H1 (cell line): Measurements from ENCODE around the gene APP. TPM values are rescaled to one million over a fixed set of nuclear protein-coding genes. Genes with fewer than 3 reads are reported as not detected.

Source experiments
- CTCF ChIA-PET: fragments of 300-600 bp; sonication (Branson Sonifier 250); formaldehyde crosslinking; loops from one replicate; lab custom pipeline; 2021; ENCODE audit not compliant: partially characterized antibody; lab: Charles Lee
- POLR2A ChIA-PET: fragments of 300-600 bp; sonication (Branson Sonifier 250); formaldehyde crosslinking; loops from one replicate; lab custom pipeline; 2021; ENCODE audit warnings: inconsistent platforms; ENCODE audit not compliant: partially characterized antibody; lab: Charles Lee
- DNase-seq, 2 experiments: peaks; one replicate each; pipeline versions ENCODE4 v3.0.0 to v3.0.0-alpha.2; 2010 to 2022; ENCODE audit warnings: low spot score in 2 of 2, low read depth in 1 of 2, mixed read lengths in 1 of 2
- FAIRE-seq: peaks from 2 replicates; lab custom pipeline; 2011; peaks lifted over from hg19 to GRCh38; lab: Jason Lieb, UNC
- H2AFZ ChIP-seq: 2 replicates; pipeline ENCODE4 v1.8.1; 2012; ENCODE audit warnings: low read length, inconsistent platforms
- H2AK5ac ChIP-seq: 2 replicates; pipeline ENCODE4 v1.6.1; 2013; ENCODE audit warnings: low read depth, low read length
- H2BK120ac ChIP-seq: replicated peaks from 2 replicates; pipeline ENCODE3; 2013; ENCODE audit warnings: low read depth, low read length, inconsistent platforms
- H2BK12ac ChIP-seq: 2 replicates; pipeline ENCODE4 v1.6.1; 2013; ENCODE audit warnings: low read depth, low read length
- H2BK15ac ChIP-seq: 2 replicates; pipeline ENCODE4 v1.6.1; 2013; ENCODE audit warnings: low read length
- H2BK20ac ChIP-seq: 2 replicates; pipeline ENCODE4 v1.6.1; 2013; ENCODE audit warnings: low read length
- H2BK5ac ChIP-seq: 2 replicates; pipeline ENCODE4 v1.6.1; 2013; ENCODE audit warnings: low read depth, low read length
- H3K14ac ChIP-seq: 2 replicates; pipeline ENCODE4 v1.6.1; 2013; ENCODE audit warnings: inconsistent platforms; ENCODE audit not compliant: insufficient read length
- H3K18ac ChIP-seq: 2 replicates; pipeline ENCODE4 v1.6.1; 2013; ENCODE audit warnings: low read length; ENCODE audit errors: extremely low read depth
- H3K23ac ChIP-seq: 2 replicates; pipeline ENCODE4 v1.6.1; 2013; ENCODE audit warnings: inconsistent platforms; ENCODE audit not compliant: insufficient read length
- H3K23me2 ChIP-seq: 2 replicates; pipeline ENCODE4 v1.6.1; 2013; ENCODE audit warnings: low read depth, low read length
- H3K27ac ChIP-seq: 2 replicates; pipeline ENCODE4 v1.6.1; 2011; ENCODE audit warnings: low read depth, low read length, inconsistent platforms
- H3K27me3 ChIP-seq, 4 experiments: replicated peaks in 1 of 4; 1 replicate in 1 of 4; 2 replicates in 3 of 4; pipeline versions ENCODE4 v1.6.1 to v1.8.1; 2011 to 2013; ENCODE audit warnings: low read length in 3 of 4, mild to moderate bottlenecking in 3 of 4, inconsistent platforms in 2 of 4, mixed read lengths in 2 of 4, moderate library complexity in 1 of 4; ENCODE audit not compliant: control insufficient read depth in 3 of 4, insufficient read depth in 3 of 4; ENCODE audit errors: extremely low read depth in 1 of 4
- H3K36me3 ChIP-seq, 4 experiments: 2 replicates each; pipeline versions ENCODE4 v1.6.1 to v1.8.1; 2011 to 2013; ENCODE audit warnings: mild to moderate bottlenecking in 4 of 4, low read length in 3 of 4, moderate library complexity in 2 of 4, control low read depth in 1 of 4, inconsistent platforms in 1 of 4; ENCODE audit not compliant: insufficient read depth in 4 of 4, control insufficient read depth in 2 of 4
- H3K4ac ChIP-seq: replicated peaks from 2 replicates; pipeline ENCODE3; 2013; ENCODE audit warnings: low read length, low read depth, mixed read lengths, inconsistent platforms; ENCODE audit not compliant: insufficient read length
- H3K4me1 ChIP-seq, 4 experiments: replicated peaks in 1 of 4; 1 replicate in 1 of 4; 2 replicates in 3 of 4; pipeline versions ENCODE4 v1.6.1 to v1.8.1; 2011 to 2013; ENCODE audit warnings: low read length in 3 of 4, inconsistent platforms in 2 of 4, mixed read lengths in 1 of 4; ENCODE audit not compliant: insufficient read depth in 4 of 4, control insufficient read depth in 3 of 4
- H3K4me2 ChIP-seq, 2 experiments: 2 replicates each; pipeline versions ENCODE4 v1.6.1 to v1.8.1; 2011 to 2013; ENCODE audit warnings: low read depth in 2 of 2, low read length in 2 of 2, control low read depth in 1 of 2, inconsistent platforms in 1 of 2, mild to moderate bottlenecking in 1 of 2; ENCODE audit not compliant: insufficient read depth in 1 of 2
- H3K4me3 ChIP-seq, 4 experiments: fragments of 200-600, 300-600 bp in 1 of 4; sonication (generic), shearing (Covaris generic), sonication (Bioruptor Twin) in 1 of 4; 2 replicates each; pipeline versions ENCODE4 v1.5.1 to v1.8.1; 2011 to 2016; ENCODE audit warnings: low read length in 4 of 4, low read depth in 3 of 4, control low read depth in 2 of 4, inconsistent platforms in 2 of 4, mild to moderate bottlenecking in 2 of 4, mixed read lengths in 1 of 4, moderate library complexity in 1 of 4; ENCODE audit not compliant: insufficient read depth in 2 of 4; ENCODE audit errors: extremely low read depth in 1 of 4
- H3K56ac ChIP-seq: replicated peaks from 2 replicates; pipeline ENCODE3; 2013; ENCODE audit warnings: low read depth, mild to moderate bottlenecking, mixed read lengths, low read length, inconsistent platforms; ENCODE audit not compliant: insufficient read length
- H3K79me1 ChIP-seq: 2 replicates; pipeline ENCODE4 v1.6.1; 2013; ENCODE audit warnings: low read depth, low read length, control low read depth
- H3K79me2 ChIP-seq, 2 experiments: 2 replicates each; pipeline versions ENCODE4 v1.6.1 to v1.8.1; 2012 to 2013; ENCODE audit warnings: low read length in 2 of 2, mild to moderate bottlenecking in 2 of 2, inconsistent platforms in 1 of 2; ENCODE audit not compliant: insufficient read depth in 2 of 2, control insufficient read depth in 1 of 2
- H3K9ac ChIP-seq, 4 experiments: replicated peaks in 1 of 4; 1 replicate in 1 of 4; 2 replicates in 3 of 4; pipeline versions ENCODE4 v1.6.1 to v1.8.1; 2011 to 2013; ENCODE audit warnings: low read depth in 3 of 4, low read length in 3 of 4, control low read depth in 2 of 4, mild to moderate bottlenecking in 2 of 4, moderate library complexity in 2 of 4, inconsistent platforms in 1 of 4; ENCODE audit errors: extremely low read depth in 1 of 4
- H3K9me3 ChIP-seq, 2 experiments: 2 replicates each; pipeline versions ENCODE4 v1.6.1 to v1.8.1; 2012 to 2013; ENCODE audit warnings: mild to moderate bottlenecking in 2 of 2, moderate library complexity in 2 of 2, control low read depth in 1 of 2, inconsistent platforms in 1 of 2, low read depth in 1 of 2, low read length in 1 of 2, mixed read lengths in 1 of 2; ENCODE audit not compliant: insufficient read depth in 2 of 2
- H4K20me1 ChIP-seq, 2 experiments: replicated peaks in 1 of 2; 2 replicates each; pipeline versions ENCODE3 to v1.8.1; 2011 to 2013; ENCODE audit warnings: inconsistent platforms in 2 of 2, low read length in 2 of 2, mild to moderate bottlenecking in 1 of 2; ENCODE audit not compliant: insufficient read depth in 2 of 2, control insufficient read depth in 1 of 2
- H4K5ac ChIP-seq: 2 replicates; pipeline ENCODE4 v1.6.1; 2013; ENCODE audit warnings: low read length, low read depth, mixed read lengths, inconsistent platforms; ENCODE audit not compliant: insufficient read length
- H4K8ac ChIP-seq: 2 replicates; pipeline ENCODE4 v1.8.0; 2013; ENCODE audit warnings: mild to moderate bottlenecking, moderate library complexity, low read length, inconsistent platforms; ENCODE audit not compliant: insufficient read depth; ENCODE audit errors: extremely low read depth
- H4K91ac ChIP-seq: replicated peaks from 2 replicates; pipeline ENCODE3; 2013; ENCODE audit warnings: low read length, mixed read lengths, inconsistent platforms; ENCODE audit not compliant: insufficient read length
- ASH2L ChIP-seq: fragments of 200-600, 300-600 bp; sonication (generic); IDR thresholded peaks from one replicate; pipeline ENCODE4 v1.7.1; 2017; ENCODE audit warnings: low read length
- CEBPB ChIP-seq: IDR thresholded peaks from 2 replicates; pipeline ENCODE4 v1.6.1; 2012; ENCODE audit warnings: low read depth, low read length
- CTCF ChIP-seq, 3 experiments: IDR thresholded peaks; 1 replicate in 2 of 3; 2 replicates in 1 of 3; pipeline versions ENCODE4 v1.5.1 to v1.6.1; 2011; ENCODE audit warnings: low read length in 3 of 3, mild to moderate bottlenecking in 3 of 3, inconsistent platforms in 2 of 3, low read depth in 1 of 3, moderate library complexity in 1 of 3; ENCODE audit not compliant: insufficient read depth in 1 of 3; ENCODE audit errors: control extremely low read depth in 1 of 3
- E2F6 ChIP-seq: IDR thresholded peaks from 2 replicates; pipeline ENCODE4 v1.6.1; 2012; ENCODE audit warnings: inconsistent platforms
- FOSL1 ChIP-seq: IDR thresholded peaks from 2 replicates; pipeline ENCODE4 v1.6.1; 2011; ENCODE audit warnings: mild to moderate bottlenecking, low read depth, low read length, moderate library complexity; ENCODE audit not compliant: insufficient read depth
- PHF8 ChIP-seq: fragments of 200-600 bp; sonication (generic); conservative IDR thresholded peaks from 2 replicates; pipeline ENCODE4 v1.7.1; 2012; ENCODE audit warnings: low read depth, mild to moderate bottlenecking, inconsistent platforms, low read length, moderate library complexity
- POLR2A ChIP-seq, 2 experiments: IDR thresholded peaks; 1 replicate in 1 of 2; 2 replicates in 1 of 2; pipeline ENCODE4 v1.6.1; 2011; ENCODE audit warnings: low read depth in 2 of 2, low read length in 2 of 2, mild to moderate bottlenecking in 2 of 2; ENCODE audit errors: control extremely low read depth in 1 of 2
- RNF2 ChIP-seq: fragments of 200-900, 300-1000 bp; sonication (generic); IDR thresholded peaks from 2 replicates; pipeline ENCODE4 v1.7.1; 2016; ENCODE audit warnings: borderline replicate concordance, low read depth, mild to moderate bottlenecking, antibody characterized with exemption, low read length; ENCODE audit not compliant: poor library complexity, severe bottlenecking; ENCODE audit errors: missing control alignments
- SP4 ChIP-seq: IDR thresholded peaks from 2 replicates; pipeline ENCODE4 v1.6.1; 2012; ENCODE audit warnings: low read length, inconsistent platforms
- WGBS, 2 experiments: shearing (Covaris generic) in 1 of 2; methylation state at CpG; one replicate each; pipeline versions ENCODE4 v1.1.6 to v1.1.7; 2013 to 2015; ENCODE audit warnings: low lambda C conversion rate in 2 of 2, mixed read lengths in 2 of 2, inconsistent platforms in 1 of 2, low coverage in 1 of 2, missing lambda C conversion rate in 1 of 2; ENCODE audit not compliant: insufficient replicate concordance in 2 of 2, insufficient coverage in 1 of 2, insufficient read length in 1 of 2; ENCODE audit errors: extremely low coverage in 1 of 2, missing lambda C conversion rate in 1 of 2; 5-methylcytosine and 5-hydroxymethylcytosine counted together
- polyA plus RNA-seq, 7 experiments: library from polyadenylated mRNA; depleted of rRNA in 3 of 7; stranded (reverse) in 5 of 7; unstranded in 2 of 7; fragments of >200 nt in 5 of 7; fragments of 200-250 nt in 2 of 7; gene quantifications; 1 replicate in 5 of 7; 2 replicates in 1 of 7; 4 replicates in 1 of 7; pipeline versions ENCODE4 v1.2.1 to v1.2.3, GENCODE V29; 2011 to 2013; ENCODE audit warnings: missing spikeins in 2 of 7, mixed read lengths in 2 of 7
- total RNA-seq: library from RNA; stranded (reverse); fragmentation: NEBNext Ultra II Directional; extraction: Animal tissue kit (Norgen Biotek cat#: 25700); gene quantifications from 2 replicates; pipeline ENCODE4 v1.2.1, GENCODE V29; 2021

Gene APP
- total and polyA plus RNA-seq, 2 of the 8 experiments (the other 6 are each of a cell fraction or from before 2014, with no cell fraction given): 375 to 551 TPM

- no peaks in the 10 kb centered on the region for H3K9me3 ChIP-seq
- no peak for DNase-seq
- H4K91ac ChIP-seq: no peak overlapping the region
- 0 out of 2 replicates have a peak overlapping the region, but pooled peaks have one; percentile 37 for H2BK15ac ChIP-seq
- CTCF ChIA-PET: no interaction called here
- WGBS, 2 experiments: 83% methylated on average over 19 of the region's 19 CpGs; no CpG with 5 or more reads in 1 of the 2 experiments
- H3K18ac ChIP-seq: peak overlapping the region; percentile 3; the same call in 1 of the 2 replicates
- H2BK120ac ChIP-seq: no peak overlapping the region
- H3K79me2 ChIP-seq: peaks cover 0 to 51% of the 10 kb centered on the region in 2 experiments; a peak in 3 of 4 replicates
- no peak overlapping the region for H4K8ac ChIP-seq
- peak overlapping the region; percentile 96 for H2AK5ac ChIP-seq
- H3K79me1 ChIP-seq: peaks cover 9% of the 10 kb centered on the region; the same call in 1 of the 2 replicates
- no peak overlapping the region for H3K14ac ChIP-seq
- H2AFZ ChIP-seq: no peak overlapping the region
- peaks cover 21 to 42% (median 32%) of the 10 kb centered on the region in 4 experiments for H3K4me1 ChIP-seq
- no peak overlapping the region for H4K5ac ChIP-seq
- H3K23ac ChIP-seq: no peak overlapping the region
- H3K56ac ChIP-seq: no peak overlapping the region
- peak overlapping the region; percentile 36 for H3K27ac ChIP-seq
- H3K4me3 ChIP-seq: no peak overlapping the region
- no peak overlapping the region for H3K9ac ChIP-seq
- peak overlapping the region; percentile 94; the same call in 1 of the 2 replicates for H2BK12ac ChIP-seq
- no peak for FAIRE-seq
- no peaks in the 10 kb centered on the region for H3K23me2 ChIP-seq
- POLR2A ChIA-PET: no interaction called here
- H2BK5ac ChIP-seq: peak overlapping the region; percentile 75
- H3K4ac ChIP-seq: no peak overlapping the region
- peaks cover 0 to 9% (median 3%) of the 10 kb centered on the region in 4 experiments; a peak in 3 of 8 replicates for H3K36me3 ChIP-seq
- peaks cover 2 to 6% of the 10 kb centered on the region in 2 experiments for H4K20me1 ChIP-seq
- no peak overlapping the region for H2BK20ac ChIP-seq
- no peaks in the 10 kb centered on the region for H3K27me3 ChIP-seq
- H3K4me2 ChIP-seq: peak overlapping the region in 1 of 2 experiments; percentile 55; a peak in 2 of 4 replicates
- no peak for TF ChIP-seq ASH2L
- no peak for TF ChIP-seq CTCF (IDR thresholded peaks at IDR 0.05; ENCODE audit: control extremely low read depth in 1 of 3, insufficient read depth in 1 of 3, low read depth in 1 of 3, low read length in 3 of 3)
- no peak for TF ChIP-seq PHF8
- TF ChIP-seq CEBPB: no peak
- no peak for TF ChIP-seq POLR2A (IDR thresholded peaks at IDR 0.05; ENCODE audit: control extremely low read depth in 1 of 2, low read depth in 2 of 2, low read length in 2 of 2)
- TF ChIP-seq FOSL1: no peak
- TF ChIP-seq RNF2: no peak
- TF ChIP-seq E2F6: no peak
- no peak for TF ChIP-seq SP4
Measured at GRCh38 chr21:25999921-26000582, 170.5 kb downstream of the APP start.
